Kidney (tissue), 14 donors: ENCODE data around the gene TSHZ2. TPM values are rescaled to one million over a fixed set of nuclear protein-coding genes. Genes with fewer than 3 reads are reported as not detected.
"Not testable (repeated sequence)": the region's sequence is repeated elsewhere in the genome, so short reads cannot be mapped to it uniquely, and the experiment has no call there.

ENCODE experiments used
- DNase-seq, 5 donors: peaks; one replicate each; pipeline ENCODE4 v3.0.0-alpha.2; 2013 to 2020
- FAIRE-seq: peaks from 2 replicates; lab custom pipeline; 2012; peaks lifted over from hg19 to GRCh38; lab: Jason Lieb, UNC
- H3K27ac ChIP-seq, 2 donors: one replicate each; pipeline ENCODE4 v1.7.0; 2013; ENCODE audit warnings: low read depth in 2 of 2, low read length in 2 of 2, inconsistent platforms in 1 of 2
- H3K27me3 ChIP-seq: one replicate; pipeline ENCODE4 v1.7.1; 2013; ENCODE audit warnings: low read length, inconsistent platforms; ENCODE audit not compliant: control insufficient read depth, insufficient read depth
- H3K36me3 ChIP-seq, 3 donors: one replicate each; pipeline versions ENCODE4 v1.7.0 to v1.7.1; 2013; ENCODE audit warnings: low read length in 3 of 3, control low read depth in 1 of 3, inconsistent platforms in 1 of 3; ENCODE audit not compliant: insufficient read depth in 3 of 3, control insufficient read depth in 2 of 3
- H3K4me1 ChIP-seq, 3 donors: one replicate each; pipeline versions ENCODE4 v1.7.0 to v1.7.1; 2013; ENCODE audit warnings: low read length in 3 of 3, inconsistent platforms in 1 of 3, low read depth in 1 of 3; ENCODE audit not compliant: control insufficient read depth in 2 of 3, insufficient read depth in 2 of 3
- H3K4me3 ChIP-seq, 3 donors: one replicate each; pipeline versions ENCODE4 v1.7.0 to v1.8.1; 2013; ENCODE audit warnings: low read length in 3 of 3, control low read depth in 1 of 3, inconsistent platforms in 1 of 3
- H3K9ac ChIP-seq, 3 donors: one replicate each; pipeline versions ENCODE4 v1.7.0 to v1.7.1; 2013; ENCODE audit warnings: low read length in 3 of 3, control low read depth in 1 of 3, inconsistent platforms in 1 of 3
- H3K9me3 ChIP-seq, 3 donors: one replicate each; pipeline versions ENCODE4 v1.7.0 to v1.7.1; 2013; ENCODE audit warnings: low read length in 3 of 3, control low read depth in 1 of 3, inconsistent platforms in 1 of 3; ENCODE audit not compliant: control insufficient read depth in 2 of 3, insufficient read depth in 1 of 3
- intact Hi-C: fragments of 100-400 bp; cut with DNase I; formaldehyde crosslinking; loops from one replicate; pipeline ENCODE4 v1.11.1; 2022
- polyA plus RNA-seq: library from polyadenylated mRNA; stranded (reverse); fragments of 350-450 nt; fragmentation: Illumina TruSeq; extraction: RNeasy Lipid Tissue Mini Kit (QIAGEN cat#74804); gene quantifications from one replicate; pipeline ENCODE4 v1.2.3, GENCODE V29; 2014; ENCODE audit warnings: low read depth, low replicate concordance; ENCODE audit not compliant: insufficient read depth
- total RNA-seq: library from RNA; stranded (reverse); fragmentation: NEBNext Ultra II Directional; extraction: Animal tissue kit (Norgen Biotek cat#: 25700); gene quantifications from one replicate; pipeline ENCODE4 v1.2.1, GENCODE V29; 2021
- TF ChIP-seq, protein P1 (sequence below): IDR thresholded peaks from 3 replicates; pipeline ENCODE4 v1.5.1; 2012; ENCODE audit warnings: mild to moderate bottlenecking, moderate library complexity, borderline replicate concordance; ENCODE audit not compliant: insufficient read depth; ENCODE audit errors: extremely low read depth
- donor health status: control.
- donor health status: control.
- donor health status: control.
- donor health status: control.
- donor health status: control.
- donor health status: DM: yes; HTN: yes; CAD: no.
- donor health status: Normal renal cell carcinoma (clear cell type).

The TSHZ2 gene
- total and polyA plus RNA-seq, 2 donors from 2014 or later = 0.86 to 15.5 TPM

DNA sequence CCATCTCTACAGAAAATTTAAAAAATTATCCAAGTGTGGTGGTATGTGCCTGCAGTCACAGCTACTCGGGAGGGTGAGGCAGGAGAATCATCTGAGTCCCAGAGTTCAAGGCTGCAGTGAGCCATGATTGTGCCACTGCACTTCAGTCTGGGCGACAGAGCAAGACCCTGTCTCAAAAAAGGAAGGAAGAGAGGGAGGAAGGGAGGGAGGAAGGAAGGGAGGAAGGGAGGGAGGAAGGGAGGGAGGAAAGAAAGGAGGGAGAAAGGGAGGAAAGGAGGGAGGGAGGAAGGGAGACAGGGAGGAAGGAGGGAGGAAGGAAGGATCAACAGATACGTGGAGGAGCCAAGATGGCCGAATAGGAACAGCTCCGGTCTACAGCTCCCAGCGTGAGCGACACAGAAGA, 531.4 kb downstream of the TSHZ2 start:
- TF ChIP-seq, protein P1, sequence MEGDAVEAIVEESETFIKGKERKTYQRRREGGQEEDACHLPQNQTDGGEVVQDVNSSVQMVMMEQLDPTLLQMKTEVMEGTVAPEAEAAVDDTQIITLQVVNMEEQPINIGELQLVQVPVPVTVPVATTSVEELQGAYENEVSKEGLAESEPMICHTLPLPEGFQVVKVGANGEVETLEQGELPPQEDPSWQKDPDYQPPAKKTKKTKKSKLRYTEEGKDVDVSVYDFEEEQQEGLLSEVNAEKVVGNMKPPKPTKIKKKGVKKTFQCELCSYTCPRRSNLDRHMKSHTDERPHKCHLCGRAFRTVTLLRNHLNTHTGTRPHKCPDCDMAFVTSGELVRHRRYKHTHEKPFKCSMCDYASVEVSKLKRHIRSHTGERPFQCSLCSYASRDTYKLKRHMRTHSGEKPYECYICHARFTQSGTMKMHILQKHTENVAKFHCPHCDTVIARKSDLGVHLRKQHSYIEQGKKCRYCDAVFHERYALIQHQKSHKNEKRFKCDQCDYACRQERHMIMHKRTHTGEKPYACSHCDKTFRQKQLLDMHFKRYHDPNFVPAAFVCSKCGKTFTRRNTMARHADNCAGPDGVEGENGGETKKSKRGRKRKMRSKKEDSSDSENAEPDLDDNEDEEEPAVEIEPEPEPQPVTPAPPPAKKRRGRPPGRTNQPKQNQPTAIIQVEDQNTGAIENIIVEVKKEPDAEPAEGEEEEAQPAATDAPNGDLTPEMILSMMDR = no peak

DNA sequence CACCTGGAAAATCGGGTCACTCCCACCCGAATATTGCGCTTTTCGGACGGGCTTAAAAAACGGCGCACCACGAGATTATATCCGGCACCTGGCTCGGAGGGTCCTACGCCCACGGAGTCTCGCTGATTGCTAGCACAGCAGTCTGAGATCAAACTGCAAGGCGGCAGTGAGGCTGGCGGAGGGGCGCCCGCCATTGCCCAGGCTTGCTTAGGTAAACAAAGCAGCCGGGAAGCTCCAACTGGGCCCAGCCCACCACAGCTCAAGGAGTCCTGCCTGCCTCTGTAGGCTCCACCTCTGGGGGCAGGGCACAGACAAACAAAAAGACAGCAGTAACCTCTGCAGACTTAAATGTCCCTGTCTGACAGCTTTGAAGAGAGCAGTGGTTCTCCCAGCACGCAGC, 531.9 kb downstream of the TSHZ2 start:
- intact Hi-C loops, H3K4me1 ChIP-seq, FAIRE-seq, H3K9me3 ChIP-seq, H3K27me3 ChIP-seq, H3K9ac ChIP-seq, H3K4me3 ChIP-seq, H3K36me3 ChIP-seq, H3K27ac ChIP-seq, DNase-seq: not testable (repeated sequence)

More for the DNA sequence above, 531.4 kb downstream of the TSHZ2 start:
- Histone ChIP-seq H3K36me3 (no peaks in the 10 kb centered on the region), H3K9me3 (no peaks in the 10 kb centered on the region), H3K4me1 (no peaks in the 10 kb centered on the region), H3K27ac (no peak overlapping the region), H3K9ac (no peak overlapping the region), H3K4me3 (no peak overlapping the region), H3K27me3 (no peaks in the 10 kb centered on the region)
- FAIRE-seq (no peak), DNase-seq (no peak)
- intact Hi-C loops = no loop called here

DNA sequence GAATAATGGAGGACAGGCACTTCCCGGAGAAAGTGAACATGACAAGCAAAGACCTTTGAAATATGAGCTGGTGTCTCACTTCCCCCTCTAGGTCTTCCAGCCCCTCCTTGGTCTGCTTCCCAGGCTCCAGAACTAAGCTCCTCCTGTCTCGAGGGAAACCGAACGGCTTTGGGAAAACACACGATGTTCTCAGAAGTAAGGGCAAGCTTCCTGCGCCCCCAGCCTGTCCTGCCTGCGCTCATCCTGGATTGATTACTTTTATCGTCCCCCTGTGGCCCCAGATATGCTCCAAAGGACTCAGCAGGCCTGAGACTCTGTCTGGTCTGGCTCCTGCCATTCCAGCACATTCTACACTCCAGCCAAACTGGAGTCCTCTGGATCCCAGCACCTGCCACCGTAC, 538.1 kb downstream of the TSHZ2 start:
- TF ChIP-seq, protein P1 = no peak
- intact Hi-C loops = no loop called here
- H3K9ac ChIP-seq = no peak overlapping the region
- H3K9me3 ChIP-seq = no peaks in the 10 kb centered on the region
- peak in 3 of 5 donors; percentile 32 to 73 (median 53) for DNase-seq
- H3K4me1 ChIP-seq = no peaks in the 10 kb centered on the region
- no peak overlapping the region for H3K27ac ChIP-seq
- H3K4me3 ChIP-seq = no peak overlapping the region
- no peaks in the 10 kb centered on the region for H3K27me3 ChIP-seq
- no peaks in the 10 kb centered on the region for H3K36me3 ChIP-seq
- no peak for FAIRE-seq

DNA sequence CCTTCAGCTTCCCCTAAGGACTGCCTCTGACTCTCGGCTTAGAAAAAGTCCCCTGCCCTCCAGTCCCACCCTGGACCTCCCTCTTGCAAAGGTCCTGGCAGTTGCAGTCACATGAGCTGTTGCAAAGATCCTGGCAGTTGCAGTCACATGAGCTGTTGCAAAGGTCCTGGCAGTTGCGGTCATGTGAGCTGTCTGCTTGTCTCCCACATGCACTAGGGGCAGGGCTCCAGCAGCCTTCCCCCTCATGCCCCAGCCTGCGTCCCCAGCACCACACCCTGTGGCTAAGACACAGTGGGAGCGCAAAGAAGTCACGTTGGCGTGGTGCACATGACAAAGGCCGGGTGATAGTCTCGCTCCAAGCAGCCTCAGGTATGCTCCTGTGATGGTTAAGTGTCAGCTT, 538.5 kb downstream of the TSHZ2 start:
- Histone ChIP-seq H3K4me1 (no peaks in the 10 kb centered on the region), H3K27me3 (no peaks in the 10 kb centered on the region), H3K9ac (no peak overlapping the region), H3K27ac (no peak overlapping the region), H3K36me3 (no peaks in the 10 kb centered on the region), H3K9me3 (no peaks in the 10 kb centered on the region), H3K4me3 (no peak overlapping the region)
- FAIRE-seq (no peak), DNase-seq (no peak)
- intact Hi-C loops = no loop called here
- TF ChIP-seq, protein P1 = no peak
